PFSK-1 (cell line): ENCODE results near the gene SHISAL2A.

Experiments used
- FOXP2 ChIP-seq: optimal IDR thresholded peaks from 2 replicates; pipeline ENCODE3; 2011; ENCODE audit warnings: borderline replicate concordance, control low read depth, inconsistent platforms; ENCODE audit not compliant: insufficient read depth; ENCODE audit errors: extremely low read length, extremely low read depth
- POLR2AphosphoS5 ChIP-seq: IDR thresholded peaks from 2 replicates; pipeline ENCODE4 v1.6.1; 2012; ENCODE audit warnings: low read depth, mild to moderate bottlenecking, control low read depth, low read length, moderate library complexity
- SIN3A ChIP-seq: IDR thresholded peaks from 2 replicates; pipeline ENCODE4 v1.6.1; 2012; ENCODE audit warnings: mild to moderate bottlenecking, low read length, moderate library complexity, borderline replicate concordance; ENCODE audit not compliant: insufficient read depth
- TAF1 ChIP-seq: IDR thresholded peaks from 2 replicates; pipeline ENCODE4 v1.6.1; 2012; ENCODE audit warnings: low read length, control low read depth, borderline replicate concordance; ENCODE audit not compliant: insufficient read depth

DNA sequence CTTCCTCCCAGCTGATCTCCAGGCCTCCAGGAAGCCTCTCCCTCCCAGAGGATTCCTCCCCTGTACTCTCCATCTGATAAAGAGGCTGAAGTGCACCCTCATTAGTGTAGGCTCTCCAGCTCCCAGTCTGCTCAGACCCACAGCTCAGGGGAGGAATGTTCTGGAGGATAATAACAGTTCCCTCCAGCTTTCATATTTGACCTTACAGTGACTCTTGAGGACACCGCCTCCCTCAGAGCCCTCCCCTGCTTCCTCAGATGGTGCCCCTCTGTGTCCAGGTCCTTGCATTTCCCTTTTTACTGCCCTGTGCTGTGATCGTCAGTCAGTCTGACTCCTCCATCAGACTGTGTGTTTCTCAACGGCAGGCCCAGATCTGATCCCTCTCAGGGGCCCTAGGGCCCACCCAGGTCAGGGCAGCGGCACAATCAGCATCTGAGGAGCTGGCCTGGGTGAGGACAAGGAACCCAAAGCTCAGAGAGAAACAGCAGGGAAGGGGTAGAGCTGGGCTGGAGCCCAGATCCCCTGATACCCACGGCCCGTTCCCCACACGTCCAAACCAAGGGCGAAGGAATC is 1.1 kb upstream of the SHISAL2A start:
- TF ChIP-seq POLR2AphosphoS5 (no peak), FOXP2 (no peak), TAF1 (no peak), SIN3A (no peak)
